Measurements from ENCODE around the gene ZC3H10. TPM values are rescaled to one million over a fixed set of nuclear protein-coding genes. Genes with fewer than 3 reads are reported as not detected.

Gene ZC3H10
- total and polyA plus RNA-seq, 2 of the 8 experiments (the other 6 are each of a cell fraction or from before 2014, with no cell fraction given) = 4.0 to 11.2 TPM

DNA sequence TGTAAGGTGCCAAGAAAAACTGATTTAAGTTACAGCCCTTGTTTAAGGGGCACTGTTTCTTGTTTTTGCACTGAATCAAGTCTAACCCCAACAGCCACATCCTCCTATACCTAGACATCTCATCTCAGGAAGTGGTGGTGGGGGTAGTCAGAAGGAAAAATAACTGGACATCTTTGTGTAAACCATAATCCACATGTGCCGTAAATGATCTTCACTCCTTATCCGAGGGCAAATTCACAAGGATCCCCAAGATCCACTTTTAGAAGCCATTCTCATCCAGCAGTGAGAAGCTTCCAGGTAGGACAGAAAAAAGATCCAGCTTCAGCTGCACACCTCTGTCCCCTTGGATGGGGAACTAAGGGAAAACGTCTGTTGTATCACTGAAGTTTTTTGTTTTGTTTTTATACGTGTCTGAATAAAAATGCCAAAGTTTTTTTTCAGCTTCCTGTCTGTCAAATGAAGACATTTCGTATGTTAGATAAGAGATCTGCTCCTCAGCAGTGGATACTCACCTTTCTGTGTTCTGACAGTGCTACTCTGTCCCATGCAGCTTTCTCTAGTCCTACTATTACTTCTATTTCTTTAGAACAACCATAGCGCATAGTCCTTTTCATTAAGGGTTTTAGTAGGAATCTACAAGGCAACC, 14.9 kb upstream of the ZC3H10 start:
- no peak overlapping the region for H3K14ac ChIP-seq (ENCODE audit: insufficient read length)
- H2BK12ac ChIP-seq (ENCODE audit: low read depth, low read length) = no peak overlapping the region
- no peak overlapping the region for H3K4ac ChIP-seq (replicated peaks; ENCODE audit: insufficient read length, low read depth, low read length)
- H3K27me3 ChIP-seq (replicated peaks in 1 of 4; ENCODE audit: control insufficient read depth in 3 of 4, extremely low read depth in 1 of 4, insufficient read depth in 3 of 4, low read length in 3 of 4) = no peaks in the 10 kb centered on the region
- H4K20me1 ChIP-seq (replicated peaks in 1 of 2; ENCODE audit: control insufficient read depth in 1 of 2, insufficient read depth in 2 of 2, low read length in 2 of 2) = peaks cover 4 to 5% of the 10 kb centered on the region in 2 experiments
- H3K4me2 ChIP-seq (ENCODE audit: insufficient read depth in 1 of 2, low read depth in 2 of 2, low read length in 2 of 2) = peak overlapping the region; percentile 75 to 99
- WGBS, 2 experiments (ENCODE audit: extremely low coverage in 1 of 2, insufficient coverage in 1 of 2, insufficient read length in 1 of 2, insufficient replicate concordance in 2 of 2, low coverage in 1 of 2, low lambda C conversion rate in 2 of 2, missing lambda C conversion rate in 1 of 2) = 90% methylated on average over 6 of the region's 6 CpGs; no CpG with 5 or more reads in 1 of the 2 experiments
- POLR2A ChIA-PET (ENCODE audit: partially characterized antibody) = interaction anchor here (0.7 to 11.1 kb wide), 18 partner anchors 8 to 119 kb away, joined by 3 to 267 read pairs (median 16); partner anchors contain the start of genes ERBB3, ESYT1, MYL6 and RNF41
- 0 out of 2 replicates have a peak, but pooled peaks cover 2% of the 10 kb centered on the region for H3K79me1 ChIP-seq (ENCODE audit: low read depth, low read length)
- H2AK5ac ChIP-seq (ENCODE audit: low read depth, low read length) = no peak overlapping the region
- FAIRE-seq (no peak), DNase-seq (ENCODE audit: low read depth in 1 of 2, low spot score in 2 of 2) (no peak)
- no peak overlapping the region for H2AFZ ChIP-seq (ENCODE audit: low read length)
- H3K4me1 ChIP-seq (replicated peaks in 1 of 4; ENCODE audit: control insufficient read depth in 3 of 4, insufficient read depth in 4 of 4, low read length in 3 of 4) = peaks cover 0 to 9% (median 3%) of the 10 kb centered on the region in 4 experiments; a peak in 5 of 7 replicates
- peaks cover 24 to 58% (median 45%) of the 10 kb centered on the region in 4 experiments for H3K36me3 ChIP-seq (ENCODE audit: control insufficient read depth in 2 of 4, insufficient read depth in 4 of 4, low read length in 3 of 4)
- CTCF ChIA-PET (ENCODE audit: partially characterized antibody) = interaction anchor here (1.1 to 7.2 kb wide), 7 partner anchors 8 to 86 kb away, joined by 3 to 34 read pairs (median 9); partner anchors contain the start of genes ERBB3, SMARCC2 and ZC3H10
- H2BK120ac ChIP-seq (replicated peaks; ENCODE audit: low read depth, low read length) = no peak overlapping the region
- no peak overlapping the region for H4K91ac ChIP-seq (replicated peaks; ENCODE audit: insufficient read length, low read length)
- H3K18ac ChIP-seq (ENCODE audit: extremely low read depth, low read length) = no peak overlapping the region
- no peak overlapping the region for H4K5ac ChIP-seq (ENCODE audit: insufficient read length, low read depth, low read length)
- H3K9me3 ChIP-seq (ENCODE audit: insufficient read depth in 2 of 2, low read depth in 1 of 2, low read length in 1 of 2) = no peaks in the 10 kb centered on the region
- H4K8ac ChIP-seq (ENCODE audit: extremely low read depth, insufficient read depth, low read length) = no peak overlapping the region
- H2BK15ac ChIP-seq (ENCODE audit: low read length) = no peak overlapping the region
- H3K4me3 ChIP-seq (ENCODE audit: extremely low read depth in 1 of 4, insufficient read depth in 2 of 4, low read depth in 3 of 4, low read length in 4 of 4) = peak overlapping the region in 3 of 4 experiments; percentile 50 to 95 (median 57); a peak in 6 of 8 replicates
- H3K56ac ChIP-seq (replicated peaks; ENCODE audit: insufficient read length, low read depth, low read length) = no peak overlapping the region
- no peak overlapping the region for H2BK20ac ChIP-seq (ENCODE audit: low read length)
- TF ChIP-seq SP1 (IDR thresholded peaks at IDR 0.05; ENCODE audit: low read depth, low read length) = no peak
- TF ChIP-seq CHD1 (IDR thresholded peaks at IDR 0.05; ENCODE audit: low read depth, low read length) = no peak
- TF ChIP-seq TAF1 (IDR thresholded peaks at IDR 0.05; ENCODE audit: low read depth, low read length) = no peak
- no peak overlapping the region for H3K9ac ChIP-seq (replicated peaks in 1 of 4; ENCODE audit: extremely low read depth in 1 of 4, low read depth in 3 of 4, low read length in 3 of 4)
- H2BK5ac ChIP-seq (ENCODE audit: low read depth, low read length) = no peak overlapping the region
- peaks cover 21 to 31% of the 10 kb centered on the region in 2 experiments for H3K79me2 ChIP-seq (ENCODE audit: control insufficient read depth in 1 of 2, insufficient read depth in 2 of 2, low read length in 2 of 2)
- H3K27ac ChIP-seq (ENCODE audit: low read depth, low read length) = no peak overlapping the region
- H3K23ac ChIP-seq (ENCODE audit: insufficient read length) = no peak overlapping the region
- H3K23me2 ChIP-seq (ENCODE audit: low read depth, low read length) = peaks cover 8% of the 10 kb centered on the region

Measured in H1 (cell line).